ENCODE data around the gene SETBP1. TPM values are rescaled to one million over a fixed set of nuclear protein-coding genes. Genes with fewer than 3 reads are reported as not detected.

The SETBP1 gene
- total RNA-seq, 4 donors from 2014 or later = 16.2 to 33.6 (median 24.4) TPM

- Histone ChIP-seq H3K9me3 (no peaks in the 10 kb centered on the region), H3K27ac (peak overlapping the region; percentile 95 to 99 (median 98)), H3K4me1 (peaks cover 0 to 6% (median 6%) of the 10 kb centered on the region in 4 donors), H3K27me3 (no peaks in the 10 kb centered on the region), H3K4me3 (peak overlapping the region in 3 of 4 donors; percentile 79 to 87 (median 80)), H3K36me3 (no peaks in the 10 kb centered on the region)
- no peak for TF ChIP-seq POLR2A (IDR thresholded peaks at IDR 0.05)
- TF ChIP-seq CTCF (IDR thresholded peaks at IDR 0.05) = no peak
- TF ChIP-seq EP300 (IDR thresholded peaks at IDR 0.05; ENCODE audit: low read depth) = no peak
- no peak for TF ChIP-seq POLR2AphosphoS5 (IDR thresholded peaks at IDR 0.05)
- intact Hi-C loops (cut with DNase I; ENCODE audit: low total_unique reads) = loop anchor here (5.0 kb wide), 1 partner anchor 534 kb away; no protein-coding TSS in a partner anchor
- 10 to 13% methylated on average over 7 of the region's 7 CpGs for WGBS, 2 donors (ENCODE audit: low coverage in 1 of 2)
- in situ Hi-C loops (cut with MboI; ENCODE audit: low pct_ligation_motif_present in 1 of 4, low pct_unique_long_range_greater_than_20kb in 1 of 4, low sequenced_read_pairs in 3 of 4) = loop anchor here in 2 of 4 donors (5.0 to 25.0 kb wide), 4 partner anchors 134 to 534 kb away; no protein-coding TSS in a partner anchor
- DNase-seq = no peak
Observed at GRCh38 chr18:44678725-44679055, 2.0 kb upstream of the SETBP1 start.

- peaks cover 0 to 9% (median 7%) of the 10 kb centered on the region in 4 donors for H3K4me1 ChIP-seq
- H3K9me3 ChIP-seq = no peaks in the 10 kb centered on the region
Observed at GRCh38 chr18:44679056-44679913, 1.4 kb upstream of the SETBP1 start.

GRCh38 chr18:44679914-44680272, 795 bp upstream of the SETBP1 start:
- H3K9me3 ChIP-seq = no peaks in the 10 kb centered on the region
- no peaks in the 10 kb centered on the region for H3K27me3 ChIP-seq
- peaks cover 0 to 9% (median 7%) of the 10 kb centered on the region in 4 donors for H3K4me1 ChIP-seq
- WGBS, 2 donors (ENCODE audit: low coverage in 1 of 2) = 0% methylated on average over 40 of the region's 41 CpGs; no CpG with 5 or more reads in 1 of the 2 donors
- peak; percentile 62 for DNase-seq
- TF ChIP-seq CTCF (IDR thresholded peaks at IDR 0.05) (no peak), EP300 (IDR thresholded peaks at IDR 0.05; ENCODE audit: low read depth) (no peak), POLR2AphosphoS5 (IDR thresholded peaks at IDR 0.05) (no peak), POLR2A (IDR thresholded peaks at IDR 0.05) (no peak)
- H3K4me3 ChIP-seq = peak overlapping the region; percentile 55 to 87 (median 80)
- intact Hi-C loops (cut with DNase I; ENCODE audit: low total_unique reads) = loop anchor here (5.0 to 10.0 kb wide), 2 partner anchors 125 to 532 kb away; no protein-coding TSS in a partner anchor
- in situ Hi-C loops (cut with MboI; ENCODE audit: low pct_ligation_motif_present in 1 of 4, low pct_unique_long_range_greater_than_20kb in 1 of 4, low sequenced_read_pairs in 3 of 4) = loop anchor here in 3 of 4 donors (5.0 to 25.0 kb wide), 5 partner anchors 132 to 532 kb away; no protein-coding TSS in a partner anchor
- H3K27ac ChIP-seq = peak overlapping the region; percentile 95 to 99 (median 98)
- H3K36me3 ChIP-seq = no peaks in the 10 kb centered on the region

More at GRCh38 chr18:44679056-44679913, 1.4 kb upstream of the SETBP1 start:
- intact Hi-C loops (cut with DNase I; ENCODE audit: low total_unique reads) = loop anchor here (5.0 kb wide), 1 partner anchor 533 kb away; no protein-coding TSS in a partner anchor
- H3K27me3 ChIP-seq = no peaks in the 10 kb centered on the region
- H3K36me3 ChIP-seq = no peaks in the 10 kb centered on the region
- H3K4me3 ChIP-seq = peak overlapping the region; percentile 39 to 87 (median 80)
- in situ Hi-C loops (cut with MboI; ENCODE audit: low pct_ligation_motif_present in 1 of 4, low pct_unique_long_range_greater_than_20kb in 1 of 4, low sequenced_read_pairs in 3 of 4) = loop anchor here in 2 of 4 donors (5.0 to 25.0 kb wide), 4 partner anchors 133 to 533 kb away; no protein-coding TSS in a partner anchor
- H3K27ac ChIP-seq = peak overlapping the region; percentile 95 to 99 (median 98)
- DNase-seq = peak; percentile 90
- 0 to 1% methylated on average over 3 to 72 of the region's 102 CpGs for WGBS, 2 donors (ENCODE audit: low coverage in 1 of 2)
- TF ChIP-seq POLR2A (IDR thresholded peaks at IDR 0.05) (peak; percentile 89), POLR2AphosphoS5 (IDR thresholded peaks at IDR 0.05) (peak; percentile 86 to 94 (median 92)), CTCF (IDR thresholded peaks at IDR 0.05) (peak; percentile 61 to 83 (median 69)), EP300 (IDR thresholded peaks at IDR 0.05; ENCODE audit: low read depth) (no peak)
